ENCODE measurements around the gene YTHDF1.

GRCh38 chr20:63222541-63222940 is 6.6 kb upstream of the YTHDF1 start:
- no peak for TF ChIP-seq CTCF (conservative IDR thresholded peaks at IDR 0.05)
- no peak for TF ChIP-seq ZFX (IDR thresholded peaks at IDR 0.05)
